ENCODE measurements around the gene MC4R.

The MC4R gene

GRCh38 chr18:60327880-60328279 is 44.7 kb downstream of the MC4R start:
- DNase-seq (ENCODE audit: low spot score): no peak

- DNase-seq (ENCODE audit: low spot score): no peak
Measured at GRCh38 chr18:60322591-60322990, 50.0 kb downstream of the MC4R start.

Measured in hematopoietic multipotent progenitor cell treated with erythropoietin and hydrocortisone succinate and interleukin-3 and kit ligand, for 17 days (in vitro differentiated cells).